Astrocyte of the spinal cord (primary cell): ENCODE data around the gene GNAS.

Experiments
- DNase-seq: peaks from one replicate; pipeline ENCODE4 v3.0.0; 2011; ENCODE audit warnings: low read depth, low spot score
- H3K4me3 ChIP-seq: 2 replicates; pipeline ENCODE4 v1.5.1; 2011; ENCODE audit warnings: low read depth, mild to moderate bottlenecking, low read length, moderate library complexity
- CTCF ChIP-seq: IDR thresholded peaks from 2 replicates; pipeline ENCODE4 v1.5.1; 2012; ENCODE audit warnings: low read depth, mild to moderate bottlenecking, low read length, inconsistent platforms
- in situ Hi-C: cut with HindIII; loops from 2 replicates; pipeline ENCODE4 v1.10.0; 2017; ENCODE audit warnings: low sequenced_read_pairs

The GNAS gene

DNA sequence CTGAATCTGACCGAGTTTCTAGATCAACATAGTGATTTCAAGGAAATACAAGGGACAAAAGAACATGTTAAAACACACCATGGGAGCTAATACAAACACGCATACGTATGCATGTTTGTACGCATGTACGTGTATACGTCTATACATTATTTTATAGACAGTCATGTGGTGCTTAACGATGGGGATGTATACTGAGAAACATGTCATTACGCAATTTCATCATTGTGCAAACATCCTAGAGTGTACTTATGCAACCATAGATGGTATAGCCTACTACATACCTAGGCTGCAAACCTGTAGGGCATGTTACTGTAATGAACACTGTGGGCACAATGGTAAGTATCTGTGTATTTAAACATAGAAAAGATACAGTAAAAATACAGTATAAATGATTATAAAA, 103.6 kb downstream of the GNAS start:
- H3K4me3 ChIP-seq = no peak overlapping the region
- TF ChIP-seq CTCF = no peak
- DNase-seq = no peak
- in situ Hi-C loops = no loop called here

DNA sequence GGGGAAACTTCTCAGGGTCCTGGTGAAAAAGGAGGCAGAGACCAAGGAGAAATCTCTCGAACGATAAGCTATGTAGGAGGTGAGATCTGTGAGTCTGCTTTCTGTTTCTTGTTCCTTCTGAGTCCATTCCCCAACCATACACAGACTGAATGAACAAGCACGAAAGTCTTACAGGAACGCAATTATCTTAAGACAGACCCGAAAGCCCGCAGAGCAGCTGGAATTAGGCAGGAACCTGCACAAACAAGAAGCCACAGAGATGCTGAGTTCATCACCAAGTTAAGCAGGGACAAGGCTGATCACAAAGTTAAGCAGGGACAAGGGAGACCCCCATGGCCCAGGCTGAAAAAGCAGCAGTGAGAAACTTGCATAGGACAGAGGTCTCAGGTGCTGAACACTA, 107.1 kb downstream of the GNAS start:
- no peak for TF ChIP-seq CTCF
- in situ Hi-C loops = no loop called here
- DNase-seq = no peak
- no peak overlapping the region for H3K4me3 ChIP-seq
